GM21825 (cell line): ENCODE results near the gene SGPL1.

Experiments used
- ATAC-seq: cut with Tn5 transposase; IDR thresholded peaks from one replicate; pipeline ENCODE4 v1.9.1; 2021; ENCODE audit warnings: mild to moderate bottlenecking, moderate library complexity; ENCODE audit not compliant: unreplicated experiment

Gene SGPL1

GRCh38 chr10:70879207-70879606, 63.5 kb downstream of the SGPL1 start:
- no peak for ATAC-seq

- no peak for ATAC-seq
Measured at GRCh38 chr10:70880077-70880534, 64.4 kb downstream of the SGPL1 start.

GRCh38 chr10:70884741-70885140, 69.0 kb downstream of the SGPL1 start:
- ATAC-seq, result no peak

- no peak for ATAC-seq
Measured at GRCh38 chr10:70885481-70885880, 69.7 kb downstream of the SGPL1 start.

- no peak for ATAC-seq
Measured at GRCh38 chr10:70885931-70886903, 70.5 kb downstream of the SGPL1 start.

GRCh38 chr10:70886921-70887665, 71.3 kb downstream of the SGPL1 start:
- ATAC-seq, result no peak

- peak; percentile 72 for ATAC-seq
Measured at GRCh38 chr10:70887804-70888800, 72.4 kb downstream of the SGPL1 start, which contains the start of gene PCBD1. Gene PCBD1 (minus strand): TSS chr10:70888565. CDS start chr10:70888533, 32 bp downstream.

GRCh38 chr10:70889291-70889690, 73.5 kb downstream of the SGPL1 start:
- ATAC-seq, result no peak

GRCh38 chr10:70890917-70891431, 75.2 kb downstream of the SGPL1 start:
- no peak for ATAC-seq

GRCh38 chr10:70891627-70892026, 75.9 kb downstream of the SGPL1 start:
- no peak for ATAC-seq

- no peak for ATAC-seq
Measured at GRCh38 chr10:70892631-70893030, 76.9 kb downstream of the SGPL1 start.

GRCh38 chr10:70893227-70894006, 77.7 kb downstream of the SGPL1 start:
- ATAC-seq, result no peak

GRCh38 chr10:70894416-70894815, 78.7 kb downstream of the SGPL1 start:
- no peak for ATAC-seq

GRCh38 chr10:70896551-70896950, 80.8 kb downstream of the SGPL1 start:
- no peak for ATAC-seq

GRCh38 chr10:70898687-70899086, 82.9 kb downstream of the SGPL1 start:
- no peak for ATAC-seq

- no peak for ATAC-seq
Measured at GRCh38 chr10:70899096-70899495, 83.3 kb downstream of the SGPL1 start.

GRCh38 chr10:70901276-70901878, 85.6 kb downstream of the SGPL1 start:
- no peak for ATAC-seq

- ATAC-seq, result no peak
Measured at GRCh38 chr10:70902661-70903261, 87.0 kb downstream of the SGPL1 start.
